ENCODE measurements around the gene CSNK1A1L. TPM values are rescaled to one million over a fixed set of nuclear protein-coding genes. Genes with fewer than 3 reads are reported as not detected.

The CSNK1A1L gene
- total and polyA plus RNA-seq, 8 donors, result not detected

GRCh38 chr13:37085606-37086005 is 19.9 kb downstream of the CSNK1A1L start:
- no peak for DNase-seq
- H3K4me1 ChIP-seq, result no peaks in the 10 kb centered on the region
- no peaks in the 10 kb centered on the region for H3K36me3 ChIP-seq
- H3K4me3 ChIP-seq, result no peak overlapping the region
- intact Hi-C loops (cut with DNase I; ENCODE audit: low total_unique reads), result no loop called here
- no peaks in the 10 kb centered on the region for H3K9me3 ChIP-seq
- H3K27ac ChIP-seq, result no peak overlapping the region
- TF ChIP-seq POLR2AphosphoS5 (IDR thresholded peaks at IDR 0.05) (no peak), CTCF (IDR thresholded peaks at IDR 0.05) (no peak), EP300 (IDR thresholded peaks at IDR 0.05) (no peak), POLR2A (IDR thresholded peaks at IDR 0.05) (no peak)
- no peaks in the 10 kb centered on the region for H3K27me3 ChIP-seq
- 44 to 59% (median 50%) methylated on average over 2 of the region's 2 CpGs for WGBS, 5 donors

- H3K9me3 ChIP-seq, result no peaks in the 10 kb centered on the region
- intact Hi-C loops (cut with DNase I; ENCODE audit: low total_unique reads), result no loop called here
- H3K4me3 ChIP-seq, result no peak overlapping the region
- H3K36me3 ChIP-seq, result no peaks in the 10 kb centered on the region
- TF ChIP-seq CTCF (IDR thresholded peaks at IDR 0.05) (no peak), POLR2AphosphoS5 (IDR thresholded peaks at IDR 0.05) (no peak), EP300 (IDR thresholded peaks at IDR 0.05) (no peak), POLR2A (IDR thresholded peaks at IDR 0.05) (no peak)
- WGBS, 5 donors, result 92 to 100% (median 98%) methylated on average over 2 of the region's 2 CpGs
- H3K4me1 ChIP-seq, result no peaks in the 10 kb centered on the region
- no peak overlapping the region for H3K27ac ChIP-seq
- no peaks in the 10 kb centered on the region for H3K27me3 ChIP-seq
- DNase-seq, result no peak
These were observed 28.6 kb downstream of the CSNK1A1L start for GRCh38 chr13:37076818-37077217.

GRCh38 chr13:37075164-37075563 is 30.3 kb downstream of the CSNK1A1L start:
- intact Hi-C loops (cut with DNase I; ENCODE audit: low total_unique reads), result no loop called here
- H3K36me3 ChIP-seq, result no peaks in the 10 kb centered on the region
- no peak for DNase-seq

DNA sequence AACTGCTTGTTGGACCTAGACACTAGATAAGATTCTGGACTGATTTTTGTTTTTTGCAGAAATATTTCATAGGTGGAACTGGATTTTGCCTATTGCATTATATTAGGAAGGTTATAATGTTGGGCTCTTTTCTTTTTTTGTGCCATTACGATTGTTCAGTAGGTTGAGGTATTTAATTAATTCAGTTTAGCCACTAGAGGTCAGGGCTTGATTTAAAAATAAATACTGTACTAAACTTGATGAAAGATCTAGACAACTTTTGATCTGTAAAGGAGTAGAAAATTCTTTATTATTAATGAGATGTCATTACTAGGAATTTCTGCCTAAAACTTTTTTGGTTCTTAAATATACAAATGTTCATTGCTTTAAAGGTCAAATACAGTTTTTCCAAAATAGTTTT is 30.8 kb downstream of the CSNK1A1L start:
- no peak overlapping the region for H3K4me3 ChIP-seq
- H3K27me3 ChIP-seq, result no peaks in the 10 kb centered on the region
- H3K9me3 ChIP-seq, result no peaks in the 10 kb centered on the region
- no peak overlapping the region for H3K27ac ChIP-seq
- intact Hi-C loops (cut with DNase I; ENCODE audit: low total_unique reads), result no loop called here
- WGBS, 5 donors, result 0 to 5% (median 0%) methylated on average over 1 of the region's 1 CpG
- no peaks in the 10 kb centered on the region for H3K36me3 ChIP-seq
- no peaks in the 10 kb centered on the region for H3K4me1 ChIP-seq
- DNase-seq, result peak in 1 of 2 donors; percentile 51
- TF ChIP-seq POLR2AphosphoS5 (IDR thresholded peaks at IDR 0.05) (no peak), CTCF (IDR thresholded peaks at IDR 0.05) (peak in 2 of 7 experiments; percentile 36 to 51)

More at GRCh38 chr13:37075164-37075563, 30.3 kb downstream of the CSNK1A1L start:
- TF ChIP-seq EP300 (IDR thresholded peaks at IDR 0.05) (no peak), POLR2AphosphoS5 (IDR thresholded peaks at IDR 0.05) (no peak), CTCF (IDR thresholded peaks at IDR 0.05) (no peak), POLR2A (IDR thresholded peaks at IDR 0.05) (no peak)
- no peaks in the 10 kb centered on the region for H3K9me3 ChIP-seq
- WGBS, 5 donors, result 70 to 82% (median 73%) methylated on average over 2 of the region's 2 CpGs
- H3K4me3 ChIP-seq, result no peak overlapping the region
- H3K4me1 ChIP-seq, result no peaks in the 10 kb centered on the region
- no peaks in the 10 kb centered on the region for H3K27me3 ChIP-seq
- H3K27ac ChIP-seq, result no peak overlapping the region
